ENCODE results near the gene NIPAL1. TPM values are rescaled to one million over a fixed set of nuclear protein-coding genes. Genes with fewer than 3 reads are reported as not detected.

The NIPAL1 gene
- polyA plus RNA-seq, 3 donors = 0.13 to 0.22 TPM; not detected in 1

- H3K4me3 Mint-ChIP-seq = no peak overlapping the region
These were observed 13.9 kb downstream of the NIPAL1 start for GRCh38 chr4:48030470-48030869.

GRCh38 chr4:48031802-48032525 lies 15.4 kb downstream of the NIPAL1 start:
- Histone ChIP-seq H3K4me1 (ENCODE audit: control insufficient read depth in 1 of 2, insufficient read depth in 2 of 2, low read length in 2 of 2) (peaks cover 11 to 13% of the 10 kb centered on the region in 2 donors), H3K27me3 (ENCODE audit: control insufficient read depth in 2 of 2, insufficient read depth in 2 of 2, low read length in 2 of 2) (no peaks in the 10 kb centered on the region), H3K79me2 (ENCODE audit: insufficient read depth, low read length) (no peaks in the 10 kb centered on the region), H2AFZ (ENCODE audit: insufficient read depth, low read depth, low read length, poor library complexity, severe bottlenecking) (no peak overlapping the region), H3K9me3 (replicated peaks in 1 of 2; ENCODE audit: control insufficient read depth in 1 of 2, insufficient read depth in 1 of 2, low read length in 2 of 2) (no peaks in the 10 kb centered on the region), H4K20me1 (ENCODE audit: insufficient read depth, low read length) (no peaks in the 10 kb centered on the region), H3K4me3 (replicated peaks in 1 of 3; ENCODE audit: low read depth in 2 of 3, low read length in 3 of 3) (no peak overlapping the region), H3K27ac (ENCODE audit: low read depth in 1 of 2, low read length in 2 of 2) (no peak overlapping the region), H3K36me3 (replicated peaks in 1 of 2; ENCODE audit: control insufficient read depth in 1 of 2, insufficient read depth in 2 of 2, low read length in 2 of 2) (no peaks in the 10 kb centered on the region), H3K9ac (ENCODE audit: insufficient read depth, low read length, poor library complexity, severe bottlenecking) (no peak overlapping the region), H3K4me2 (replicated peaks; ENCODE audit: extremely low read depth, low read length, poor library complexity, severe bottlenecking) (no peak overlapping the region)
- Mint-ChIP-seq H3K4me1 (peaks cover 19% of the 10 kb centered on the region), H3K36me3 (no peaks in the 10 kb centered on the region), H3K27ac (peak overlapping the region in 1 of 7 donors; percentile 53), H3K27me3 (ENCODE audit: low read depth in 3 of 3) (peaks cover 0 to 2% (median 1%) of the 10 kb centered on the region in 3 donors), H3K9me3 (no peaks in the 10 kb centered on the region), H3K4me3 (no peak overlapping the region)
- intact Hi-C loops (cut with micrococcal nuclease) = loop anchor here in 1 of 2 donors (2.0 to 10.0 kb wide), 2 partner anchors 55 to 547 kb away; partner anchors contain the start of gene ATP10D
- DNase-seq = no peak
- no peak for TF ChIP-seq CTCF (IDR thresholded peaks at IDR 0.05)
- WGBS (ENCODE audit: insufficient coverage) = 100% methylated on average over 1 of the region's 12 CpGs

More at GRCh38 chr4:48030470-48030869, 13.9 kb downstream of the NIPAL1 start:
- Mint-ChIP-seq H3K4me1 (peaks cover 8% of the 10 kb centered on the region), H3K36me3 (no peaks in the 10 kb centered on the region), H3K27ac (peak overlapping the region in 1 of 7 donors; percentile 33), H3K27me3 (ENCODE audit: low read depth in 3 of 3) (peaks cover 1 to 2% (median 2%) of the 10 kb centered on the region in 3 donors), H3K9me3 (no peaks in the 10 kb centered on the region)
- intact Hi-C loops (cut with micrococcal nuclease) = loop anchor here in 1 of 2 donors (10.0 kb wide), 1 partner anchor 546 kb away; the partner anchor contains the start of gene ATP10D
- no peaks in the 10 kb centered on the region for H3K27me3 ChIP-seq (ENCODE audit: control insufficient read depth in 2 of 2, insufficient read depth in 2 of 2, low read length in 2 of 2)
- H2AFZ ChIP-seq (ENCODE audit: insufficient read depth, low read depth, low read length, poor library complexity, severe bottlenecking) = no peak overlapping the region
- no peaks in the 10 kb centered on the region for H4K20me1 ChIP-seq (ENCODE audit: insufficient read depth, low read length)
- H3K9me3 ChIP-seq (replicated peaks in 1 of 2; ENCODE audit: control insufficient read depth in 1 of 2, insufficient read depth in 1 of 2, low read length in 2 of 2) = no peaks in the 10 kb centered on the region
- H3K27ac ChIP-seq (ENCODE audit: low read depth in 1 of 2, low read length in 2 of 2) = no peak overlapping the region
- no peaks in the 10 kb centered on the region for H3K36me3 ChIP-seq (replicated peaks in 1 of 2; ENCODE audit: control insufficient read depth in 1 of 2, insufficient read depth in 2 of 2, low read length in 2 of 2)
- H3K4me1 ChIP-seq (ENCODE audit: control insufficient read depth in 1 of 2, insufficient read depth in 2 of 2, low read length in 2 of 2) = peaks cover 0 to 3% of the 10 kb centered on the region in 2 donors
- no peak overlapping the region for H3K4me3 ChIP-seq (replicated peaks in 1 of 3; ENCODE audit: low read depth in 2 of 3, low read length in 3 of 3)
- H3K4me2 ChIP-seq (replicated peaks; ENCODE audit: extremely low read depth, low read length, poor library complexity, severe bottlenecking) = no peak overlapping the region
- no peaks in the 10 kb centered on the region for H3K79me2 ChIP-seq (ENCODE audit: insufficient read depth, low read length)
- no peak for TF ChIP-seq CTCF (IDR thresholded peaks at IDR 0.05)
- WGBS (ENCODE audit: insufficient coverage) = no CpG with 5 or more reads among the region's 3 CpGs
- no peak for DNase-seq
- H3K9ac ChIP-seq (ENCODE audit: insufficient read depth, low read length, poor library complexity, severe bottlenecking) = no peak overlapping the region
